Activated naive CD4-positive, alpha-beta T cell treated with anti-CD3 and anti-CD28 coated beads, Interleukin-2, amount 10 ng/mL, durations not matched to agents 7 days and 5 days (primary cell): ENCODE data around the gene CDK11B.
A peak's percentile ranks its signal among the peaks of the same experiment; 100 is the strongest.
"Not testable (repeated sequence)": the region's sequence is repeated elsewhere in the genome, so short reads cannot be mapped to it uniquely, and the experiment has no call there.

Experiments used
- CTCF ChIA-PET: fragments of 350-600 bp; sonication (Branson Sonifier 250); formaldehyde crosslinking; loops from one replicate; lab custom pipeline; 2021; ENCODE audit warnings: antibody characterized with exemption; lab: Charles Lee
- DNase-seq: peaks from one replicate; pipeline ENCODE4 v3.0.0-alpha.2; 2020
- H3K27ac Mint-ChIP-seq: one replicate; pipeline ENCODE4 v1.8.0; 2021; ENCODE audit warnings: mild to moderate bottlenecking, moderate library complexity, mixed read lengths
- H3K27me3 Mint-ChIP-seq: one replicate; pipeline ENCODE4 v1.8.0; 2021; ENCODE audit warnings: mild to moderate bottlenecking, mixed read lengths
- H3K36me3 Mint-ChIP-seq: one replicate; pipeline ENCODE4 v1.8.0; 2021; ENCODE audit warnings: mixed read lengths
- H3K4me1 Mint-ChIP-seq: one replicate; pipeline ENCODE4 v1.8.0; 2021; ENCODE audit warnings: mixed read lengths
- H3K4me3 Mint-ChIP-seq: one replicate; pipeline ENCODE4 v1.8.0; 2021; ENCODE audit warnings: mild to moderate bottlenecking, moderate library complexity, mixed read lengths
- H3K9me3 Mint-ChIP-seq: one replicate; pipeline ENCODE4 v1.8.0; 2021; ENCODE audit warnings: mixed read lengths

Gene CDK11B

DNA sequence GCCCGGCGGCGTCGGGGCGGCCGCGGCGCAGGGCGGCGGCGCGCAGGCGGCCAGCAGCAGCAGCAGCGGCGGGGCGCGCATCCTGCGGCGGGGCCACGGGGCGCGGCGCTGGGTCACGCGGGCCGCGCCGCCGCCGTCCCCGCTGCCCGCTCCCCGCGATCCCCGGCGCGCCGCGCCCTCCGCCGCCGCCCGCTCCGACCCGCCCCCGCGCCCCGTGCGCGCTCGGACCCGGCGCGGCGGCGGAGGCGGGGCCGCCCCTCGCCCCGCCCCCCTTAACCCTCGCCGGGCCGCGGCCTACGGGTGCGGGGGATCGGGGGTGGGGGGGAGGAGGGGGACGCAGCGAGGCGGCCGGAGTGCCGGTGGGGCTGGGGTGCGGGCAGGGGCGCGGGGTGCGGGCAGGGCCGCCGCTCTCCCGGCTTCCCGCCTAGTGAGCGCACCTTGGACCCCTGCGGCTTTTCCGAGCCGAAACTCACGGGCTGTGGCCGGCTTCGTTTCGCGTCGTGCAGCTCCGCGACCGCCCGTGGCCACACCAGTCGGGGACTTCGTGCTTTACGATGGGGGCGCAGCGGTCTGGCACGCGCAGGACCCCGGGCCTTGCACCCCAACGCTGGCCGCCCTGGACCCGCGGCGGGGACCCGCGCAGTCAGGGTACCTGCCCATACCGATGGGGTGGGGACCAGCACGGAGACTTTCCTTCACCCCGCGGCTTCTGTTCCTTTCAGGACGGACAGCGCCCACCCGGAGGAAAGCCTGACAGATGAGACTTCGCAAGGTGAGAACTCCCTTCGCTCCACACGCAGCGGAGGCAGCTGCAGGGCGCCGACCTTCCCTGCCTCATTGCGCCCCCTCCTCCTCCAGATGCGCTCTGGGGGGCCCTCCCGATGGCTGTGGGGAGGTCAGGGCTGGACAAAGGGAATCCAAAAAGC, 58.6 kb downstream of the CDK11B start, which contains the start of gene FNDC10:
Gene FNDC10 (minus strand): TSS at position 201 of the 926 bp plus-strand sequence. CDS start 120 bp downstream, at position 81.
- H3K27ac Mint-ChIP-seq: peak within 1 kb of the TSS; percentile 67
- peak; percentile 38 for DNase-seq

DNA sequence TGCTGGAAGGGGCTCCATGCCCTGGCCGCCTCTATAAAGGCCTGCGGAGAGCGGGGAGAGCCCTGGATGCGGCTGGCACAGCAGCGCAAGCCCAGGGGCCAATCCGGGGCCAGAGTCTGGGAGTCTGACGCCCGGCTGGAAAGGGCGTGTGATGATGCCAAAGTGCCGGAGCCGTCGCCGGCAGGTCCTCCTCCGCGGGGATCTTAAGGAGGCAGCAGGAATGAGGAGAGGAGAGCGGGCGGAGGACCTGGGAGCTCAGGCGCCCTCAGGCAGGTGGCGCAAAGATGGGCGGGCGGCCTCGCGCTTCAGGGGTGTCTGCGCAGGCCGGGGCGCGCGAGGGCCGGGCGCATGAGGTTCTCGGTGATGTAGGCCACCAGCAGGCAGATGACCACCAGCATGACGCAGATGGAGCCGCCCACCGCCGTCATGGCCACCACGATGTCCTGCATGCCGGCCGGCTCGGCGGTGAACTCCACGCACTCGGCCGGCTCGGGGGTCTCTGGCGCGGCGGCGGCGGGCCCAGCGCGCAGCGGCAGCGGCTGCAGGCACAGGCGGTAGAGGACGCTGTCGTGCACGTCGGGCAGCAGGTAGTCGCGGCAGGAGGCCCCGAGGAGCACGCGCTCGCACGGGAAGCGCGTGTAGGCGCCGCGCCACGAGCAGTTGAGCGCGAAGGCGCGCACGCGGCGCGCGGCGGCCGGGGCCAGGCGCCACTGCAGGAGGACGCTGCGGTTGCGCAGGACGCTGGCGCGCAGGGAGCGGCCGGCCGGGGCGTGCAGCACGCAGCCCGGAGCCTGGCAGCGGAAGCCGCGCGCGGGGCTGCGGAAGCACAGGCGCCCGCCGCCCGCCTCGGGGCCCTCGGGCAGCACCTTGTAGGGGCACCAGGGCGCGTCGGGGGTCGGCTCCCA, 59.5 kb downstream of the CDK11B start:
- Mint-ChIP-seq H3K4me3 (peak overlapping the region; percentile 77), H3K36me3 (peaks cover 2% of the 10 kb centered on the region), H3K27ac (peak overlapping the region; percentile 67), H3K27me3 (peaks cover 52% of the 10 kb centered on the region), H3K4me1 (peaks cover 9% of the 10 kb centered on the region), H3K9me3 (no peaks in the 10 kb centered on the region)
- peak; percentile 67 for DNase-seq
- CTCF ChIA-PET: no interaction called here

More for the DNA sequence above, 58.6 kb downstream of the CDK11B start, which contains the start of gene FNDC10:
- Mint-ChIP-seq H3K36me3 (peaks cover 2% of the 10 kb centered on the region), H3K27me3 (peaks cover 59% of the 10 kb centered on the region), H3K4me1 (peaks cover 13% of the 10 kb centered on the region), H3K4me3 (peak within 1 kb of the TSS; percentile 77), H3K9me3 (no peaks in the 10 kb centered on the region)
- CTCF ChIA-PET: no interaction called here

DNA sequence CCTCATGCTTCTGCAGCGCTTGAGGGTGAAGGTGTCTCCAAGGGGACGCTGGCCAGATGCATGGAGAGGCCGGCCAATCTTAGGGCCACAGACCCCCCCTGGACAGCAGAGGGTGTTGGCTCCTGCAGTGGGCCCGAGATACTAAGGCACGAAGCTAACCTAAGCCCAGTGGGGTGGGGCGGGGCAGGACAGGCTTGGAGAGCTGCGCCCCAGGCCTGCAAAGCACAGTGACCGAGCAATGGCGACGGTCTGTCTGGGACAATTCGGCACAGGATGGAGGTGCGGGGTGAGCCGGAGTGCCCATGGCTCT, 60.1 kb downstream of the CDK11B start:
- peaks cover 9% of the 10 kb centered on the region for H3K4me1 Mint-ChIP-seq
- peak overlapping the region; percentile 77 for H3K4me3 Mint-ChIP-seq
- peaks cover 46% of the 10 kb centered on the region for H3K27me3 Mint-ChIP-seq
- CTCF ChIA-PET: no interaction called here
- H3K9me3 Mint-ChIP-seq: no peaks in the 10 kb centered on the region
- H3K36me3 Mint-ChIP-seq: peaks cover 2% of the 10 kb centered on the region
- DNase-seq: no peak
- peak overlapping the region; percentile 67 for H3K27ac Mint-ChIP-seq

DNA sequence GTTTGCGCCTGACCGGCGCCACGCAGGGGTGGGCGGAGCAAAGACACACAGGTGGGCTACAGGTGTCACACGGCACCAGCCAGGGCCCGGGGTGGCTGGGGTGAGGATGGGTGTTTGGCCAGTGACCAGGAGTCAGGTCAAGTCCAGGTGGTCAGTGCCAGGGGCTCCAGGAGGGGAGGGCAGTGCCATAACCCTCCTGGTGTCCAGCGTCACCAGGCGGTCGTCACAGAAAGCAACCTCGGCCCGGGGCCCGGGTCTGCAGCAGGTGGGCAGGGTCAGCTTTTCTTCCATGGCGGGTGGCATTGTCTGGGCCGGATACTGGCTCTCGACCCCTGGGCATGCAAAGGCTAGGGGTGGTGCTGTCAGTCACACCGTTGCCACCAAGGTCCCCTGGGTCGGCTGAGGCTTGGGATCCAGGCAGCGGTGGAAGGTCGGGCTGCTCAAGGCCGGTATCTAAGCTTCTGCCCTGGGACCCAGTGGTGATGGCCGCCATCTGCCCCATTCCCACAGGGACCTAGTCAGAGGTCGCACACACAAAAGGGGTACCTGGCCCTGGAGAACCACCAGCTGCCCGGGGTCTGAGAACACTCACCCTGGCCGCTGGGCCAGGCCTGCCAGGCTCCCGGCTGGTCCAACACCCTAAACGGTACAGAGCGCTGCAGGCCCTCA, 60.6 kb downstream of the CDK11B start:
- CTCF ChIA-PET: no interaction called here
- Mint-ChIP-seq H3K4me1 (peaks cover 9% of the 10 kb centered on the region), H3K9me3 (no peaks in the 10 kb centered on the region), H3K4me3 (peak overlapping the region; percentile 77), H3K36me3 (peaks cover 2% of the 10 kb centered on the region), H3K27me3 (peaks cover 42% of the 10 kb centered on the region), H3K27ac (no peak overlapping the region)
- no peak for DNase-seq

DNA sequence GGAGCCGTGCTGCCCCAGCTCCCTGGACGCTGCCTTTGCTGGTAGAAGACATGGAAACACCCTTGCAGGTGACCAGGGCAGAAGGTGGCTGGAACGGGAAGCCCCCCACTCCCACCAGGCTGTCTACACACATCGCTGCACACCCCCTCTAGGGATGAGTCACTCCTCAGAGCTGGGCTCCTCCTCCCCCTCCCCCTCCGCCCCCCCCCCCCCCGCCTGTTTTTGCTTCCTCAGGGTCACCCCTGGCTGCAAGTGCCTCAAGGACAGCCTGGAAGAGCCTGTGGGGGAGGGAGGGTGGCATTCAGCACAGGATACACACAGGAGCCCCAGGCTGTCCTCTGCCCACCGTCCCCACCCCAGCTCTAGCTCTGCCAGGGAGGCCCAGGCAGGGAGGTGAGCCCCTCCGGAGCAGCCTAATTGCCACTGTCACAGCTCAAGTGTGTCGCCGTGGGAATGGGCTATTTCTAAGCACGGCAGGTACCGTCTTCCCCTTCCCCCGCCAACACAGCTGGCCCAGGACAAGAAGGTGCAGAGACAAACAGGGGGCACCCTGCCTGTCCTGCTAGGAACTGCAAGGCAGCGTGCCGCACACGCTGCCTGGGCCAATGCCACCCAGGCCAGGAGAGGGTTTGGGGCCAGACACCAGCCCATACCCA, 61.4 kb downstream of the CDK11B start:
- no peak overlapping the region for H3K4me3 Mint-ChIP-seq
- no peaks in the 10 kb centered on the region for H3K9me3 Mint-ChIP-seq
- H3K27me3 Mint-ChIP-seq: peaks cover 42% of the 10 kb centered on the region
- DNase-seq: peak; percentile 42
- peaks cover 2% of the 10 kb centered on the region for H3K36me3 Mint-ChIP-seq
- H3K27ac Mint-ChIP-seq: no peak overlapping the region
- peaks cover 9% of the 10 kb centered on the region for H3K4me1 Mint-ChIP-seq
- CTCF ChIA-PET: interaction anchor here (1.3 kb wide), 1 partner anchor 11 kb away, joined by 3 read pairs; no protein-coding TSS in a partner anchor

DNA sequence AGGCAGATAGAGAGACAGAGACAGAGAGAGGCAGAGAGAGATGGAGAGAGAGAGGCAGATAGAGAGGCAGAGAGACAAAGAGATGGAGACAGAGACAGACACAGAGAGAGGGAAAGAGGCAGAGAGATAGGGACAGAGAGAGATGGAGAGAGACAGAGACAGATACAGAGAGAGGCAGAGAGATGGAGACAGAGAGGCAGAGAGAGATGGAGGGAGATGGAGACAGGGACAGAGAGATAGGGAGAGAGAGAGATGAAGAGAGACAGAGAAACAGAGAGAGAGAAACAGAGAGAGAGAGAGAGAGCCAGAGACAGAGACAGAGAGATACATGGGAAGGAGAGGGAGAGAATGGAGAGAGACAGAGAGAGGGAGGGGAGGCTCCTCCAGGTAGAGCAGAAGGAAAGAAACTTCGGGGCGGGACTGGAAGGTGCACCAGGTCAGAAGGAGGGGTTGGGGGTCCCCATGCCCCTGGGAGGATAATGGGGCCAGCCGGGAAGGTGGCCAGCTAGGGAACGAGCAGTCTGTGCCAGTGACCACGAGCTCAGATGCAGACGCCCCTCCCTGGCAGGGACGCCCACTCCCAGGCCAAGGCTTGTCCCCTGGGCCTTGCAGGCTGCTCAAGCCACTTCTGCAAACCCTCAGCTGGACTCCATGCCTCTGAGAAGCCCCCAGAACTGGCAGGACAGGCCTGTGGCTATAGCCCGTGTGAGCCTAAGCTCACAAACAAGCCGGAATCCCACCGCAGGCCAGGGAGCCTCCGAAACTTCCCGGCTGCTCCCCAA, 62.1 kb downstream of the CDK11B start:
- no peak overlapping the region for H3K27ac Mint-ChIP-seq
- peaks cover 2% of the 10 kb centered on the region for H3K36me3 Mint-ChIP-seq
- H3K4me1 Mint-ChIP-seq: peaks cover 9% of the 10 kb centered on the region
- no peaks in the 10 kb centered on the region for H3K9me3 Mint-ChIP-seq
- CTCF ChIA-PET: interaction anchor here (1.3 kb wide), 1 partner anchor 10 kb away, joined by 3 read pairs; no protein-coding TSS in a partner anchor
- no peak overlapping the region for H3K4me3 Mint-ChIP-seq
- H3K27me3 Mint-ChIP-seq: peaks cover 35% of the 10 kb centered on the region
- DNase-seq: no peak

DNA sequence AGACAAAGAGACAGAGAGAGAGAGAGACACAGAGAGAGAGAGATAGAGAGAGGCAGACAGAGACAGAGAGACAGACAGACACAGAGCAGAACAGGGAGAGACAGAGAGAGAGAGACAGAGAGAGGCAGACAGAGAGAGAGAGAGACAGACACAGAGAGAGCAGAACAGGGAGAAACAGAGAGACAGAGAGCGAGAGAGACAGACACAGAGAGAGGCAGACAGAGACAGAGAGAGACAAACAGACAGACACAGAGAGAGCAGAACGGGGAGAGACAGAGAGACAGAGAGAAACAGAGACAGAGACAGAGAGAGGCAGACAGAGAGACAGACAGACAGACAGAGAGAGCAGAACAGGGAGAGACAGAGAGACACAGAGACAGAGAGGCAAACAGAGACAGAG, 63.5 kb downstream of the CDK11B start:
- DNase-seq, H3K9me3 Mint-ChIP-seq, H3K4me1 Mint-ChIP-seq, CTCF ChIA-PET, H3K36me3 Mint-ChIP-seq, H3K27ac Mint-ChIP-seq, H3K4me3 Mint-ChIP-seq: not testable (repeated sequence)
- peaks cover 25% of the 10 kb centered on the region for H3K27me3 Mint-ChIP-seq

DNA sequence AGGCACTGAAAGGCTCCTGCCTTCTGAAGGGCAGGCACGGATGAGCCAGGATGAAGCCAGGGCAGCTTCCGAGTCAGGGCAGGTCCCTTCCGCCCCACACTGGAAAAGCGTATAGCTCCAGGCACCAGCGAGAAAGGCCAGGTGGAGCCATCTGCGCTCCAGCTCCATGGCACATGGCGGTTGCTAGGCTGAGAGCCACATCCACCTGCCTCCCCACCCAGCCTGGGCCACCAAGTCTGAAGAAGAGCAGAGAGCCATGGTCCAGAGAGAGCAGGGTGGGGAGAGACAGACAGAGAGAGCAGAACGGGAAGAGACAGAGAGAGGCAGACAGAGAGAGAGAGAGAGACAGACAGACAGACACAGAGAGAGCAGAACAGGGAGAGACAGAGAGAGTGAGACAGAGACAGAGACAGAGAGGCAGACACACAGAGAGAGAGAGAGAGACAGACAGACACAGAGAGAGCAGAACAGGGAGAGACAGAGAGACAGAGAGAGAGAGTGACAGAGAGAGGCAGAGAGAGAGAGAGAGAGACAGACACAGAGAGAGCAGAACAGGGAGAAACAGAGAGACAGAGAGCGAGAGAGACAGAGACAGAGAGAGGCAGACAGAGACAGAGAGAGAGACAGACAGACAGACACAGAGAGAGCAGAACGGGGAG, 64.1 kb downstream of the CDK11B start:
- Mint-ChIP-seq H3K4me3 (no peak overlapping the region), H3K36me3 (peaks cover 2% of the 10 kb centered on the region), H3K27me3 (peaks cover 26% of the 10 kb centered on the region), H3K27ac (no peak overlapping the region), H3K4me1 (peaks cover 9% of the 10 kb centered on the region), H3K9me3 (no peaks in the 10 kb centered on the region)
- DNase-seq: no peak
- CTCF ChIA-PET: no interaction called here

DNA sequence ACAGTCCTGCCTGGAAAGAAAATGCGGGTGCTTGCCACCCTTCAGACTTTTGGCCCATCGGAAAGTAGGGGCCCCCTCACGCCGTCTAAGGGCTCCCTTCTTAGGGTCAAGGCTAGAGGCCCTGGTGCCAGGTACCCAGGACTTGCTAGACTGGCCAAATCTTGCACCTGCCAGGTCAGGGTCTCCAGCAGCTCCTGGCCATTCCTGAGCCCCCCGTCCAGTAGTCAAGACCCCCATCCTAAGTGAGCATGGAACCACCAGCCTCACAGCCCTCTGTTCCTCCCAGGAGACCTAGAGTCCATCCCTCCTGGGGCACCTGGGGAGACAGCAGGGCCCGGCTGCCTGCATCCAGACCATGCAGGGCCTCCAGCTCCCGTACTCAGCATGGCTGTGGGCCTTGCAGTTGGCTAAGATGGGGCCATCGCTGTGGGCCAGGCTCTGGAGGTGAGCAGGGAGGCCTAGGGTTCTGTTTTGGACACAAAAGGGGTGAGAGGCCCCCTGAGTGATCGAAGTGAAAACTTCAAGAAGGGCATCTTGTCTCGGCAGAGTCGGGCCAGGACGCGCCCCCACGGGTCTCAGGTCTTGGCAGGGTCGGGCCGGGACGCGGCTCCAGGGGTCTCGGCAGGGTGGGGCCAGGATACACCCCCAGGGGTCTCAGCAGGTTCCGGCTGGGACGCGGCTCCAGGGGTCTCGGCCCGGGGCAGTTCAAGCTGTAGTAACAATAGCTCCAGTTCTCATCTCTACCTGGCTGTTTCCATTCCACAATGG, 64.8 kb downstream of the CDK11B start:
- Mint-ChIP-seq H3K9me3 (no peaks in the 10 kb centered on the region), H3K36me3 (peaks cover 2% of the 10 kb centered on the region), H3K4me3 (no peak overlapping the region), H3K27ac (no peak overlapping the region), H3K27me3 (peaks cover 26% of the 10 kb centered on the region), H3K4me1 (peaks cover 7% of the 10 kb centered on the region)
- CTCF ChIA-PET: no interaction called here
- DNase-seq: no peak

DNA sequence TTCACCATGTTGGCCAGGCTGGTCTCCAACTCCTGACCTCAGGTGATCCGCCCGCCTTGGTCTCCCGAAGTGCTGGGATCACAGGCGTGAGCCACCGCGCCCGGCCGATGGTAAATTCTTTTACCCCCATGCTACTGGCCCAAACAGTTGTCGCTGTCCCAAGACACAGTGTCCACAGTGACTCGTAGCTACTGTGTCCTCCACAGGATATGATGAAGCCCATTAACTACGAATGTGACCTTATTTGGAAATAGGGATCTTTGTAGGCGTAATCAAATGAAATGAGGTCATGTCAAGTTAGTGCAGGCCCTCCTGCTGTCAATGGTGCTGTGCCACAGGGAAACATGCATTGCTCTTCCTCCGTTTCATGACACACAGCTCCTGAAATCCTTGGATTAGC, 67.4 kb downstream of the CDK11B start:
- Mint-ChIP-seq H3K4me1 (no peaks in the 10 kb centered on the region), H3K4me3 (no peak overlapping the region), H3K27ac (no peak overlapping the region), H3K9me3 (no peaks in the 10 kb centered on the region), H3K27me3 (peaks cover 15% of the 10 kb centered on the region), H3K36me3 (no peaks in the 10 kb centered on the region)
- CTCF ChIA-PET: no interaction called here
- DNase-seq: no peak
